Endothelial cell of umbilical vein (primary cell): ENCODE results near the gene HMCES. TPM values are rescaled to one million over a fixed set of nuclear protein-coding genes. Genes with fewer than 3 reads are reported as not detected.

ENCODE experiments used
- microRNA-seq: library from miRNA; unstranded; fragments of <30 nt; microRNA quantifications from one replicate; pipeline ENCODE4 v1.2.0, GENCODE V29; 2021; ENCODE audit warnings: borderline number of aligned reads, borderline replicate concordance
- polyA plus RNA-seq, 4 experiments: library from polyadenylated mRNA; depleted of rRNA in 3 of 4; stranded (reverse) in 3 of 4; unstranded in 1 of 4; fragments of >200 nt; gene quantifications; 2 replicates each; pipeline versions ENCODE4 v1.2.1 to v1.2.3, GENCODE V29; 2011 to 2012; ENCODE audit warnings: missing spikeins in 1 of 4
- small RNA-seq: library from RNA; depleted of rRNA; stranded (forward); fragments of <200 nt; gene quantifications from one replicate; pipeline ENCODE3, GENCODE V24; 2012; ENCODE audit warnings: low replicate concordance, low read depth; ENCODE audit not compliant: insufficient read depth, insufficient read length
- total RNA-seq: library from RNA; stranded (reverse); gene quantifications from 2 replicates; pipeline ENCODE4 v1.2.3, GENCODE V29; 2021

Gene HMCES
- total and polyA plus RNA-seq, 2 donors (not counting 3 experiments of a cell fraction or from before 2014, with no cell fraction given) = 30.6 to 40.8 TPM

Small RNA genes within 50 kb of the gene (microRNA-seq; reads per million reads assigned to microRNA genes)
- gene MIR6826 = 1.5 reads per million

Small RNA genes within 50 kb of the gene (small RNA-seq; reads per million reads assigned to genes)
- not detected for gene MIR6826

Other genes starting within 250 kb of the HMCES start
- gene GP9, start 218.1 kb upstream of the HMCES start, total RNA-seq = not detected in 2 replicates
- gene GP9, start 218.1 kb upstream of the HMCES start, polyA plus RNA-seq = not detected in 2 replicates
- gene RAB43, start 157.1 kb upstream of the HMCES start, total RNA-seq = 22.6 and 31.5 TPM in 2 replicates
- gene RAB43, start 157.1 kb upstream of the HMCES start, polyA plus RNA-seq = 18.5 and 22.0 TPM in 2 replicates
- 50.6 and 59.4 TPM in 2 replicates for gene ISY1, start 117.8 kb upstream of the HMCES start, total RNA-seq
- gene ISY1, start 117.8 kb upstream of the HMCES start, polyA plus RNA-seq = 50.7 and 65.1 TPM in 2 replicates
- 197 and 205 TPM in 2 replicates for gene CNBP, start 95.0 kb upstream of the HMCES start, total RNA-seq
- 152 and 196 TPM in 2 replicates for gene CNBP, start 95.0 kb upstream of the HMCES start, polyA plus RNA-seq
- 202 and 203 TPM in 2 replicates for gene COPG1, start 29.3 kb upstream of the HMCES start, total RNA-seq
- 112 and 113 TPM in 2 replicates for gene COPG1, start 29.3 kb upstream of the HMCES start, polyA plus RNA-seq
- 0.25 and 0.49 TPM in 2 replicates for gene EFCAB12, start 149.8 kb downstream of the HMCES start, total RNA-seq
- gene EFCAB12, start 149.8 kb downstream of the HMCES start, polyA plus RNA-seq = 0.15 and 0.19 TPM in 2 replicates
- gene MBD4, start 161.1 kb downstream of the HMCES start, total RNA-seq = 33.2 and 39.5 TPM in 2 replicates
- 11.0 and 17.4 TPM in 2 replicates for gene MBD4, start 161.1 kb downstream of the HMCES start, polyA plus RNA-seq
- 36.6 and 41.7 TPM in 2 replicates for gene IFT122, start 161.4 kb downstream of the HMCES start, total RNA-seq
- 38.4 and 44.3 TPM in 2 replicates for gene IFT122, start 161.4 kb downstream of the HMCES start, polyA plus RNA-seq
- gene RHO, start 249.8 kb downstream of the HMCES start, total RNA-seq = not detected in 2 replicates
- not detected in 2 replicates for gene RHO, start 249.8 kb downstream of the HMCES start, polyA plus RNA-seq